Activated naive CD4-positive, alpha-beta T cell treated with anti-CD3 and anti-CD28 coated beads, Interleukin-2, amount 50 U/mL, for 24 hours (primary cell): ENCODE measurements around the gene TOP2A.

Source experiments
- H3K27ac Mint-ChIP-seq: one replicate; pipeline ENCODE4 v1.8.0; 2021; ENCODE audit warnings: mild to moderate bottlenecking, mixed read lengths
- H3K27me3 Mint-ChIP-seq: one replicate; pipeline ENCODE4 v1.8.0; 2021; ENCODE audit warnings: mixed read lengths
- H3K36me3 Mint-ChIP-seq: one replicate; pipeline ENCODE4 v1.8.0; 2021; ENCODE audit warnings: mixed read lengths
- H3K4me1 Mint-ChIP-seq: one replicate; pipeline ENCODE4 v1.8.0; 2021; ENCODE audit warnings: mixed read lengths
- H3K4me3 Mint-ChIP-seq: one replicate; pipeline ENCODE4 v1.8.0; 2021; ENCODE audit warnings: mild to moderate bottlenecking, mixed read lengths
- H3K9me3 Mint-ChIP-seq: one replicate; pipeline ENCODE4 v1.8.0; 2021; ENCODE audit warnings: mixed read lengths

The TOP2A gene

GRCh38 chr17:40443988-40444899, 26.5 kb upstream of the TOP2A start:
- Mint-ChIP-seq H3K9me3 (no peaks in the 10 kb centered on the region), H3K27ac (peak overlapping the region; percentile 59), H3K4me3 (peak overlapping the region; percentile 73), H3K36me3 (no peaks in the 10 kb centered on the region), H3K4me1 (peaks cover 38% of the 10 kb centered on the region), H3K27me3 (no peaks in the 10 kb centered on the region)

GRCh38 chr17:40443196-40443987, 25.7 kb upstream of the TOP2A start, which contains the start of gene IGFBP4:
Gene IGFBP4, plus strand, starts transcription at chr17:40443450. Its CDS starts 286 bp downstream, at chr17:40443736.
- H3K4me1 Mint-ChIP-seq: peaks cover 34% of the 10 kb centered on the region
- H3K4me3 Mint-ChIP-seq: peak within 1 kb of the TSS; percentile 73

DNA sequence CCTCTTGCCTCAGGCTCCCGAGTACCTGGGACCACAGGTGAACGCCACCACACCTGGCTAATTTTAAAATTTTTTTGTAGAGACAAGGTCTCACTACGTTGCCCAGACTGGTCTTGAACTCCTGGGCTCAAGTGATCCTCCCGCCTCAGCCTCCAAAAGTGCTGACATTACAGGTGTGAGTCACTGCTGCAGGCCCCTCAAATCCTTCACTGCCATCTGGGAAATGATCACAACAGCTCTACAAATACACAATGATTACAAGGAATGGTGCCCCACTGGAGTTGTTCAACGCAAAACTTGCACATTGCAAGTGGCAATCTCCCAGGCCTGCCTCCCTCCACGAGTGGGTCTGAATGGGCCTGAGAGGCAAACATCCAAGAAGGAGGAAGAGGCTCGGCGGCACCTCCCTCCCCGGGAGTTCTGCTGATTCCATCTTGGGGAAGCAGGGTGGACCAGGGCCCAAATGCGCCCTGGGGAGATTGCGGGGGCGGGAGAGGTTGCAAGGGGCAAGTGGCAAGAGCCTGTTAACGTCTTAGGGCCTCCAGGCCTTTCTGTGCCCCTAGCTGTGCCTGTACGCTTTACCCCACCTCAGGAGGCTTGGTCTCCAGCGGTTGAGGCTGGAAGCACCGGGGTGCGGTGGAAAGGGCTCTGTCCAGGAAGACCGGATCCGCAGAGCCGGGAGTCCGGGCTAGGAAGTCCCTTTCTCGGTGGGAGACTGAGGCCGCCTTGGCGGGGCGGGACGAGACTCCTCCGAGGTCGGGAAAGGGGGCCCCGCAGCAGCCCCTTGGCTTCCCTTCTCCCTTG, 24.9 kb upstream of the TOP2A start:
- H3K4me1 Mint-ChIP-seq: peaks cover 26% of the 10 kb centered on the region
- H3K4me3 Mint-ChIP-seq: peak overlapping the region; percentile 61
- H3K9me3 Mint-ChIP-seq: no peaks in the 10 kb centered on the region
- no peaks in the 10 kb centered on the region for H3K36me3 Mint-ChIP-seq
- no peak overlapping the region for H3K27ac Mint-ChIP-seq
- no peaks in the 10 kb centered on the region for H3K27me3 Mint-ChIP-seq

More at GRCh38 chr17:40443196-40443987, 25.7 kb upstream of the TOP2A start, which contains the start of gene IGFBP4:
- no peaks in the 10 kb centered on the region for H3K36me3 Mint-ChIP-seq
- H3K9me3 Mint-ChIP-seq: no peaks in the 10 kb centered on the region
- H3K27ac Mint-ChIP-seq: peak within 1 kb of the TSS; percentile 59
- H3K27me3 Mint-ChIP-seq: no peaks in the 10 kb centered on the region

DNA sequence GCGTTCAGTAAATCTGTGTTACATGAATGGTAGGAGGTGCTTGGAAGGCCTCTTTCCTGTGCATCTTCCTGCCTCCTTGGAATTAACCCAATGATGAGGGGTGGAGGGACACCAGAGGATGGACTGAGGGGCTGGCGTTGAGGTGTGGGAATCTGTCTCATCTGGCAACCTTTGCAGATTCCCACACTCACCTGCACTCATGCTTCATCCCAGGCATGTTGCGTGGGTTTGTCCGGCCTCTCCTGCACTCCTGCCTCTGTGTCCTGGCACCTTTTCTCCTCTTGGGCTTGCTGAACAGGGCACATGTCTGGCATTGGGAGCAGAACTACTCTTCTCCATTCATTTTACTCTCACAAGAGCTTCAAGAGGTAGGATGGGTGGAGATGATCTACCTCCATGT, 22.5 kb upstream of the TOP2A start:
- no peak overlapping the region for H3K27ac Mint-ChIP-seq
- H3K9me3 Mint-ChIP-seq: no peaks in the 10 kb centered on the region
- H3K27me3 Mint-ChIP-seq: no peaks in the 10 kb centered on the region
- no peak overlapping the region for H3K4me3 Mint-ChIP-seq
- H3K4me1 Mint-ChIP-seq: peaks cover 18% of the 10 kb centered on the region
- H3K36me3 Mint-ChIP-seq: no peaks in the 10 kb centered on the region

DNA sequence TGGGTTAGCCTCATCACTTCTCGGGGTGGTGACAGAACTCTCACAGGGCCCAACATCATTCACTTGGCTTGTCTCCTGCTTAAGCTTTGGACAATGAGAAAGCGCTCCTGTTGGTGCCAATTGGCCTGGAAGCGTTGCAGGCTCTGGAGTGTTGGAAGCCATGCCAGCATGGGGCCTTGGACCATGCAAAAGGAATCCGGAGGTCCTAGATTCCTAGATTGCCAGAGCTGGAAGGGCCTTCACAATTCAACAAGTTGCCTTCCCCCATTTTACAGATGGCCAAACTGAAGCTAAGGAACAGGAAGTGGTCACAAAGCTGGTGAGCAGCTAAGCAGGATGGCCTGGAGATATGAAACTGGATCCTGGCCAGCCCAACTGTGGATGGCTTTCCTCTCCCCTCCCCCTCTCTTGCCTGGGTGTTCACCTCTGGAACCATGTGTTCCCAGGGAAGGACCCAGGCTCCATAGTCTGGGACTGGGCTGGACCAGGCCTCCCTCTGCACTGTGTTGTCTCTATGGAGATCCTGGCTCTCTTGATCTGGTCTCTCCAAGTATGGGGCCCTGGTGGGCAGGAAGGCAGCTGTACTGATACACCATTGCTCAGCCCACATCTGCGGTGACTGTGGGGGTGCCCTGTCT, 19.5 kb upstream of the TOP2A start:
- Mint-ChIP-seq H3K27ac (no peak overlapping the region), H3K4me1 (peaks cover 4% of the 10 kb centered on the region), H3K27me3 (no peaks in the 10 kb centered on the region), H3K9me3 (no peaks in the 10 kb centered on the region), H3K4me3 (no peak overlapping the region), H3K36me3 (no peaks in the 10 kb centered on the region)

- Mint-ChIP-seq H3K36me3 (no peaks in the 10 kb centered on the region), H3K4me1 (peaks cover 4% of the 10 kb centered on the region), H3K27me3 (no peaks in the 10 kb centered on the region), H3K9me3 (no peaks in the 10 kb centered on the region), H3K27ac (no peak overlapping the region), H3K4me3 (no peak overlapping the region)
Measured at GRCh38 chr17:40436636-40437035, 18.9 kb upstream of the TOP2A start.

DNA sequence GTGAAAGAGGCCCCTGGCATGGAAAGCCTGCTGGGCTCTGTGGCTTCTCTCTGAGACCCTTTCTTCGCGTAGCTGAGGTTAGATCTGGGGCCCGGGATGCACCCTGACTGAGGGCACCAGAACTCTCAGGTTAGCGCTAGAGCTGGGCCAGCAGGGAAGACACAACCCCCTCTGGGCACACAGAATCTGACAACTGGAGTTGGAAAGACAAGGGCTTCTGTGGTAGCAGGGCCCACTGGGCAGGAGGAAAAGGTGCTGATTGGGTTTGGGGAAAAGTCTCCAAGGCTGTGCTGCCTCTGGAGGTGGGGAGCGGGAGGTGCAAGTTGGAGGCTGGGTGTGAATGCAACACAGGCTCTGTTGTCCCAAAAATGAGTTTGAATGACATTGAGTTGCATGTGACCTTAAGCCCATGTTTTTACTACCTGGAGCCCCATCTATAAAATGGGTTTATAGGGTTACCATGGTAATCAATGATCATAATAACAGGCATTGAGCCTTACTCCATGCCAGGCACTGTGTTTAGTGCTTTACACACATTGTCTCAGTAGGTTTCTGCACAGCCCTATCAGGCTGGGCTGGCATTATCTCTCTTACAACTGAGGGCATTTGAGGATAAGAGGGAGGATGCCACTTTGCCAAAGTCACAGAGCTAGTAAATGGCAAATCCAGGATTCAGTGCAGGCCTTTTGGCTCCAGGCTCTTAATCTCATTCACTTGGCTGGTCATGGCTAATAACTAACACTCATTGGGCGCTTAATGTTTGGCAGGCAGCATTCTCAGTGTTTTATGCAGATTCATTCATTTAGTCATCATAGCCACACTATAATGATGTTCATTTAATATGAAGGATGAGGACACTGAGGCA, 16.1 kb upstream of the TOP2A start:
- Mint-ChIP-seq H3K9me3 (no peaks in the 10 kb centered on the region), H3K27me3 (no peaks in the 10 kb centered on the region), H3K36me3 (no peaks in the 10 kb centered on the region), H3K4me1 (peaks cover 4% of the 10 kb centered on the region), H3K4me3 (no peak overlapping the region), H3K27ac (no peak overlapping the region)

DNA sequence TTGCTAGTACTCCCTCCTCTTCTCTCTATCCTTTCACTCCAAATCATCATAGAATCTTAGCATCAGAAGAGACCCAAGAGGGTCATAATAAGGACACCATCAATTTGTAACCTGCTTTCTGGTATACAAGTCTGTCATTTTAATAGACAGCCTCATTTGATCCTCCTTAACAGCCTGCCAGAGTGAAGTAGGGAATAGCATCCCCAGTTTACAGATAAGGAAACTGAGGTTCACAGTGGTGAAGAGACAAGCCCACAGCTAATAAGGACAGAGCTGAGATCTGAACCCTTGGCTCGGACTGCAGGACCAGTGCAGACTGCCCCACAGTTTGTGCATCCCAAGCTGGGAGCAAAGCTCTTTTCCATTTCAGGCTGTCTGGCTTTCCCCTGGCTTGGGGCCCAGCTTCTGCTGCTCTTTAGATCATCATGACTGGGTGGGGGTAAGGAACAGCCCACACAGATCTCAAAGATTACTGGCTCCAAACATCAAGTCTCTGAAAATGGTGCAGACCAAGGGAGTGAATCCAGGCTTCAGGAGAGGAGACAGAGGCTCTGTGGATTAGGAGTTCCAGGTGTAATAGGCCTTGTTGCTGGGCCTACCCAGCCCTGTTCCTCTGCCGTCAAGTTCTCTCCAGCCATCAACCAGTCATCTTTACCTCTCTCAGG, 15.3 kb upstream of the TOP2A start:
- H3K36me3 Mint-ChIP-seq: no peaks in the 10 kb centered on the region
- no peaks in the 10 kb centered on the region for H3K9me3 Mint-ChIP-seq
- no peak overlapping the region for H3K4me3 Mint-ChIP-seq
- no peak overlapping the region for H3K27ac Mint-ChIP-seq
- no peaks in the 10 kb centered on the region for H3K27me3 Mint-ChIP-seq
- peaks cover 7% of the 10 kb centered on the region for H3K4me1 Mint-ChIP-seq

DNA sequence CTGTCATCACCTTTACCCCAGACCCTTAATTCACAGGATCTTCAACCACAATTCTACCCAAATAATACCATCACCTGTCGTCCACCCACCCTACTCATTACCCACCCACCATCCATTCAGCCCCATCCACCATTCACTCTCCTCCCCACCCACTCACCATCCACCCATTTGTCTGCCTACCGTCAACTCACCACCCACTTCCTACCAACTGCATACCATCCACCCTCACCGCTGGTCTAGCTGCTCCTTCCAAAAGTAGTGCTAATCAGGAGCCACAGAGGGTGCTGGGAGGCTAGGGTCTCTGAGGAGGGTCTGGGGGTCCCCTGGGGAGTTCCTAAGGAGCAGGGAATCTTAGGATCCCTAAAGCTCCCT, 13.5 kb upstream of the TOP2A start:
- H3K36me3 Mint-ChIP-seq: no peaks in the 10 kb centered on the region
- no peaks in the 10 kb centered on the region for H3K9me3 Mint-ChIP-seq
- H3K27ac Mint-ChIP-seq: no peak overlapping the region
- no peak overlapping the region for H3K4me3 Mint-ChIP-seq
- no peaks in the 10 kb centered on the region for H3K27me3 Mint-ChIP-seq
- H3K4me1 Mint-ChIP-seq: peaks cover 24% of the 10 kb centered on the region

DNA sequence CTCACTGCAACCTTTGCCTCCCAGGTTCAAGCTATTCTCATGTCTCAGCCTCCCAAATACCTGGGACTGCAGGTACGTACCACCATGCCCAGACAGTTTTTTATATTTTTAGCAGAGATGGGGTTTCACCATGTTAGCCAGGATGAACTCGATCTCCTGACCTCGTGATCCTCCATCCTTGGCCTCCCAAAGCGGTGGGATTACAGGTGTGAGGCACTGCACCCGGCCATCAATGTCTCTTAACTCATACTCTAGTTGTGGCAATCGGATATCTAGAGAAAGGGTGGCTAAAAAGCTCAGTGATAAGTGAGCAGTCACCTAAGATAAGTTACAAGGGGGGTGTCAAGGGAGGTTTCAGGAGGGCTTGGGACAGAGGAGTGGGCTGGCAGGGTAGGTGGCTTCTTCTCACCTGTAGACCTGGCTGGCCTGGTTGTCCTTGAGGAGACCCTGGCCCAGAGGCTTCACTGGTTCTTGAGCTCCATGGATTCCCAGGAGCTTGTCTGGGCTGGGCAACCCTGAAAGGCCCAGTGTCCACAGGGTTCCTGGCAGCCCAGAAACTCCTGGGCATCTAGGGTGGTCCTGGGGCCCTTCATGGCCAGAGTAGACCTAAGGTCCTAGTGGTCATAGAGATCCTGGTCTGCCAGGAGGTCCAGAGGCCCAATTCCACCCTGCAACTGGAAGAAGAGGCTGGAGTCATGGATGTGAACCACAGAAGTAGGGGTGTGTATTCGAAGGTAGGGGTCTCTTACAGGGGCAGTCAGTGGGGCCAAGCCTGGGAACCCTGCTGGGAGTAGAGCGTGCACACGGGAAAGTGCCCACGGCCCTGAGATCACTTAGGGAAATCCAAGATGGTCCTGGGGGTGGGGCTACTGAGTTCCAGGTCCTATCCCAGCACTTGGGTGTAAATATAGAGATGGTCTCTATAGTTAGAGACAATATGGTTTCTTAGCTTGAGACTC, 12.9 kb upstream of the TOP2A start:
- peaks cover 31% of the 10 kb centered on the region for H3K4me1 Mint-ChIP-seq
- no peak overlapping the region for H3K4me3 Mint-ChIP-seq
- H3K36me3 Mint-ChIP-seq: no peaks in the 10 kb centered on the region
- H3K27me3 Mint-ChIP-seq: no peaks in the 10 kb centered on the region
- H3K9me3 Mint-ChIP-seq: no peaks in the 10 kb centered on the region
- H3K27ac Mint-ChIP-seq: no peak overlapping the region

GRCh38 chr17:40427002-40427491, 9.4 kb upstream of the TOP2A start:
- Mint-ChIP-seq H3K36me3 (no peaks in the 10 kb centered on the region), H3K27ac (no peak overlapping the region), H3K27me3 (no peaks in the 10 kb centered on the region), H3K4me3 (no peak overlapping the region), H3K4me1 (peaks cover 33% of the 10 kb centered on the region), H3K9me3 (no peaks in the 10 kb centered on the region)

DNA sequence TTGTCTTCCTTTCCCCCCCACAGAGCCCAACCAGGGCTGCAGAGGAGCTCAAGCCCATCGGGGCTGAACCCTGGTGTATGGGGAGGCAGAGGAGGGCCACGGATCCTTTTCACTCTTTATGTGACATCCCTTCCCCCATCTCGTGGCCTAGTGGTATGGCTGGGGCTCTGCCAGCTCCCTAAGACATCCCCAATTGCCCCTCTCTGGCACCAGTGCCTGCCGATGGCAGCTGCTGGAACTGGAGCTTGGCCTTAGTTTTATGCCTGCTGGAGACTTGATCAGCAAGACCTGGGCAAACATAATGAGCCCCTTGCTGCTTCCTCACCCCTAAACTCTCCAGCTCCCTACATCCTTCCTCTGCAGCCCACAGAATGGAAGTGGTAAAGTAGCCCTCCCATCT, 8.0 kb upstream of the TOP2A start:
- peaks cover 33% of the 10 kb centered on the region for H3K4me1 Mint-ChIP-seq
- no peak overlapping the region for H3K4me3 Mint-ChIP-seq
- no peaks in the 10 kb centered on the region for H3K27me3 Mint-ChIP-seq
- no peaks in the 10 kb centered on the region for H3K36me3 Mint-ChIP-seq
- peak overlapping the region; percentile 23 for H3K27ac Mint-ChIP-seq
- H3K9me3 Mint-ChIP-seq: no peaks in the 10 kb centered on the region
